GM23248 (cell line): ENCODE data around the gene SNUPN. TPM values are rescaled to one million over a fixed set of nuclear protein-coding genes. Genes with fewer than 3 reads are reported as not detected.

Source experiments
- DNase-seq: peaks from one replicate; pipeline ENCODE4 v3.0.0-alpha.2; 2015
- H2AFZ ChIP-seq: fragments of 200-600 bp; sonication (generic); 2 replicates; pipeline ENCODE4 v1.6.1; 2016; ENCODE audit warnings: antibody characterized with exemption
- H3F3A ChIP-seq: fragments of 200-600 bp; sonication (generic); 2 replicates; pipeline ENCODE4 v1.6.1; 2016; ENCODE audit warnings: mild to moderate bottlenecking, antibody characterized with exemption, mixed run types; ENCODE audit not compliant: insufficient read depth
- H3K27ac ChIP-seq: fragments of 200-600 bp; sonication (generic); 2 replicates; pipeline ENCODE4 v1.5.1; 2016; ENCODE audit warnings: mild to moderate bottlenecking
- H3K27me3 ChIP-seq: fragments of 200-600 bp; sonication (generic); replicated peaks from 2 replicates; pipeline ENCODE4 v1.6.1; 2016; ENCODE audit warnings: mild to moderate bottlenecking; ENCODE audit not compliant: insufficient read depth
- H3K36me3 ChIP-seq: fragments of 200-600 bp; sonication (generic); 2 replicates; pipeline ENCODE4 v1.6.1; 2016; ENCODE audit warnings: low read depth, mild to moderate bottlenecking
- H3K4me1 ChIP-seq: fragments of 200-600 bp; sonication (generic); 2 replicates; pipeline ENCODE4 v1.6.1; 2016; ENCODE audit warnings: mild to moderate bottlenecking; ENCODE audit not compliant: insufficient read depth
- H3K4me2 ChIP-seq: fragments of 200-600 bp; sonication (generic); one replicate; pipeline ENCODE4 v1.6.1; 2016; ENCODE audit warnings: mild to moderate bottlenecking; ENCODE audit not compliant: unreplicated experiment
- H3K4me3 ChIP-seq: fragments of 200-600 bp; sonication (generic); 2 replicates; pipeline ENCODE4 v1.5.1; 2016; ENCODE audit warnings: mild to moderate bottlenecking
- H3K79me2 ChIP-seq: fragments of 200-600 bp; sonication (generic); 2 replicates; pipeline ENCODE4 v1.6.1; 2016; ENCODE audit warnings: mild to moderate bottlenecking; ENCODE audit not compliant: insufficient read depth
- H3K9ac ChIP-seq: fragments of 200-600 bp; sonication (generic); 2 replicates; pipeline ENCODE4 v1.6.1; 2016; ENCODE audit warnings: mild to moderate bottlenecking
- H3K9me2 ChIP-seq: fragments of 200-600 bp; sonication (generic); 2 replicates; pipeline ENCODE4 v1.6.1; 2016; ENCODE audit warnings: mixed run types, mild to moderate bottlenecking, moderate library complexity; ENCODE audit not compliant: insufficient read depth
- H3K9me3 ChIP-seq: fragments of 200-600 bp; sonication (generic); one replicate; pipeline ENCODE4 v1.6.1; 2017; ENCODE audit warnings: low read depth
- H4K20me1 ChIP-seq: fragments of 200-600 bp; sonication (generic); 2 replicates; pipeline ENCODE4 v1.6.0; 2016; ENCODE audit not compliant: insufficient read depth
- EZH2 ChIP-seq: fragments of 200-600 bp; sonication (generic); IDR thresholded peaks from 2 replicates; pipeline ENCODE4 v1.6.1; 2018; ENCODE audit warnings: antibody characterized with exemption, mild to moderate bottlenecking; ENCODE audit not compliant: insufficient read depth, poor library complexity, severe bottlenecking
- EZH2phosphoT487 ChIP-seq: fragments of 200-600 bp; sonication (generic); IDR thresholded peaks from 2 replicates; pipeline ENCODE4 v1.6.1; 2018; ENCODE audit warnings: antibody characterized with exemption, moderate library complexity, mild to moderate bottlenecking, low read depth; ENCODE audit not compliant: insufficient read depth
- WGBS, 2 experiments: methylation state at CpG; one replicate each; pipeline ENCODE4 v1.1.6; 2015 to 2017; ENCODE audit warnings: low lambda C conversion rate in 2 of 2, low coverage in 1 of 2; ENCODE audit errors: missing lambda C conversion rate in 2 of 2; 5-methylcytosine and 5-hydroxymethylcytosine counted together
- in situ Hi-C: fragments of 300-500 bp; cut with MboI; formaldehyde crosslinking; loops from 2 replicates; pipeline ENCODE4 v1.15.0; 2020
- polyA plus RNA-seq: library from polyadenylated mRNA; unstranded; fragments of >200 nt; fragmentation: Nextera tagmentation; extraction: Ambion mirVana; gene quantifications from 2 replicates; pipeline ENCODE4 v1.2.1, GENCODE V29; 2016
- total RNA-seq: library from RNA; depleted of rRNA; stranded (reverse); fragments of >200 nt; shearing (Covaris generic); gene quantifications from 2 replicates; pipeline ENCODE4 v1.2.3, GENCODE V29; 2014

SNUPN gene
- total and polyA plus RNA-seq, 2 experiments from 2014 or later: 33.5 to 38.0 TPM

DNA sequence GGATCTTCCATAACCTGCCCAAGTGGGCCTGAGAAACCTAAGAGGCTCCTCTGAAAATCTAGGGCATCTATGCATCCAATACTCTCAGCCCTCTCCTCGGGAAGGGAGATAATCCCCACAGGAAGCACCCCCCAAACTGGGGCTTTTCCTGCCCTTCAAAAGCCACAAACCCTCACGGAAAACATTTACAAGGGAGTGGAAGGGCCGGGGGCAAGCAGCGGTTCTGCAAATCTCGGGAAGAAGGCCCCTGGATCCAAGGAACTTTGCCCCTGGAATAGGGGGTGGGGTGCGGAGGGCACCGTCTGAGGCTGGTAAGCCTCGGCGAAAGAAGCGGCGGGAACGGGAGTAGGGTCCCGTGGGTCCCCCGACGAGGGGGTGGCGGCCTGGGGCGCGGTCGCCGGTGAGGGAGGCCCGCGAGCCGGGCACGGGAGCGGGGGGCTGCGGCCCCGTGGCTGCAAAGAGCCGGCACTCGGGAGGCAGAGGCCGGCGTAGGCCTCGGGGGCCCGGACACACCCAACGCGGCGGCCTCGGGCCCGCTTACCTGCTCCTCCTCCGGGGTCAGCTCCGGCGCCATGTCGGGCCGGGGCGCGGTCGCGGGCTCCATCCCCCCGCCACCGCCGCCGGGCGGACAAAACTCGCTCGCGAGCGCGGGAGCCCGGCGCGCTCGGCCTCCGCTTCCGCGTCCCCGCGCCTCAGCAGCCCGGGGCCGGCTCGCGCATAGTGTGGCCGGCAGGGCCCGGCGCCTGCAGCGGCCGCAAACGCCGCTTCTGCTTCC, 47.2 kb downstream of the SNUPN start:
- peak overlapping the region; percentile 87 for H3K4me3 ChIP-seq
- peak overlapping the region; percentile 92 for H3K4me2 ChIP-seq
- no peaks in the 10 kb centered on the region for H3K9me3 ChIP-seq
- no peaks in the 10 kb centered on the region for H3K27me3 ChIP-seq
- 0 to 1% methylated on average over 57 to 69 of the region's 77 CpGs for WGBS, 2 experiments
- peak overlapping the region; percentile 94 for H3K9ac ChIP-seq
- H3K27ac ChIP-seq: peak overlapping the region; percentile 76
- 0 out of 2 replicates have a peak, but pooled peaks cover 9% of the 10 kb centered on the region for H4K20me1 ChIP-seq
- H3F3A ChIP-seq: peaks cover 20% of the 10 kb centered on the region
- peaks cover 48% of the 10 kb centered on the region for H3K79me2 ChIP-seq
- H3K4me1 ChIP-seq: peaks cover 13% of the 10 kb centered on the region
- peak; percentile 68 for DNase-seq
- in situ Hi-C loops: no loop called here
- no peaks in the 10 kb centered on the region for H3K9me2 ChIP-seq
- peak overlapping the region; percentile 81 for H2AFZ ChIP-seq
- H3K36me3 ChIP-seq: no peaks in the 10 kb centered on the region
- no peak for TF ChIP-seq EZH2phosphoT487
- TF ChIP-seq EZH2: no peak

DNA sequence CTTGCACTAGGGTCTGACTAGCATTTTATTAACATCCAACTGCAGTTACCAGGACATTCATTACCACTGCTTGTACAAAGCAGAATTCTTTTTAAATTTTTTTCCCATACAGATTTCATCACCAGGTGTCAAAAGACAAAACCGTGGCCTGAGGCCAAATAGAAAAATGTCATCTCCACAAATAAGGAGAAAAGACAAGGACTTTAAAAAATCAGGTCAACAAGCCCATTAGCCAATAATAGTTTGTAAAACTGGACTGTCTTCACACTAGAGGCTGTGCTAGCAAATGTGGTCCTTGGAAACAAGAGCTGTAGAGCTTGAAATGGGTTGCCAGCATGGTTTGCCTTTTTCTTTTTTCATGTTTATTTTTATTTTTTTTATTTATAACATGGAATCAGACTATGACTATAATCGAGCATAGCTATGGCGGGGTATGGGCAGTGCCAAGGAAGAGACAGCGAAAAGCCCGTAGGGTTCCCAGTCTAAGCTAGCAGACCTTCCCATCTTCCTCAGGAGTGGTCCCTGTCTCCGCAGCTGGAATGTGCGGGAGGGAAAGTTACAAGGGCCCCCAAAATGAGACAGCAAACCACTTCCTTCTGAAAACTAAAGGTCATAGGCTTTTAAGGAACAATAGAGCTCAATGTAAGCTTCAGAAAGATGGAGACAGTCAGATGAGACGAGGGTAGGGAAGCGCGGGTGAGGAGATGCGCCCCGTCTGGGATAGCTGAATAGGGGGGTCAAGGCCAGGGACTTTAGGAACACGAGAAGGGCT, 47.9 kb downstream of the SNUPN start:
- H3K27ac ChIP-seq: peak overlapping the region; percentile 76
- peaks cover 21% of the 10 kb centered on the region for H3K4me1 ChIP-seq
- peaks cover 56% of the 10 kb centered on the region for H3K79me2 ChIP-seq
- H3K36me3 ChIP-seq: no peaks in the 10 kb centered on the region
- peaks cover 24% of the 10 kb centered on the region for H3F3A ChIP-seq
- H3K4me2 ChIP-seq: peak overlapping the region; percentile 92
- DNase-seq: peak; percentile 51
- in situ Hi-C loops: no loop called here
- peak overlapping the region; percentile 87 for H3K4me3 ChIP-seq
- H3K9ac ChIP-seq: peak overlapping the region; percentile 94
- WGBS, 2 experiments: 2% methylated on average over 13 of the region's 13 CpGs
- TF ChIP-seq EZH2phosphoT487 (no peak), EZH2 (no peak)
- no peaks in the 10 kb centered on the region for H3K9me2 ChIP-seq
- H4K20me1 ChIP-seq: 0 out of 2 replicates have a peak, but pooled peaks cover 9% of the 10 kb centered on the region
- no peaks in the 10 kb centered on the region for H3K27me3 ChIP-seq
- H3K9me3 ChIP-seq: no peaks in the 10 kb centered on the region
- H2AFZ ChIP-seq: peak overlapping the region; percentile 81

DNA sequence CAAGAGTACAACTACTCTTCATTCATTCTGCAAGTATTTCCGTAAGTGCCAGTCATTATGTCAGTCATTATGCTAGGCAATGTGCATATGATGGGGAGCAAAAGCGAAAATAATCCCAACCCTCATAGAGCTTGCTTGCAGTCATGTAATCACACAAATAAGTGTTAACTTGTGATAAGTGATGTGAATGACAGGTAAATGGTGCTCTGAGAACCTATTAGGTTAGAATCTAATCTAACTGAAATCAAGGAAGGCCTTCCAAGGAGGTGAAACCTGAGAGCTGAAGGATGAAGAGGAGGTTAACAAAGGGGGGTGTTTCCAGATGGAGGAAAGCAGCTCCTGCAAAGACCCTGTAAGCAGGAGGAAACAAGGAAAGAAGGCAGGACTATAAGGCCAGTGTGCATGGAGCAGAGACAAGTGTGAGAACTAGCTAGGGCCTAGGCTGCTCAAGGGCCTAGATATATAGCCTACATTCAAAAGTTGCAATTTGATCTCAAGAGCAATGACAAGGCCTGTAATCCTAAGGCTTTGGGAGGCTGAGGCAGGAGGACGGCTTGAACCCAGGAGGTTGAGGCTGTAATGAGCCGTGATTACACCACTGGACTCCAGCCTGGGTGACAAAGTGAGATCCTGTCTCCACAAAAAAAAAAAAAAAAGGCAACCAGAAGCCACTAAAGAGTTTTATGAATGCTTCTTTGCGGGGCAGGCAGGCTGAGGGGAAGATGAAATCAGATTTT, 51.7 kb downstream of the SNUPN start:
- Histone ChIP-seq H3K9ac (no peak overlapping the region), H3K79me2 (peaks cover 94% of the 10 kb centered on the region), H3K4me2 (no peak overlapping the region), H3F3A (peaks cover 23% of the 10 kb centered on the region), H2AFZ (no peak overlapping the region), H3K27me3 (no peaks in the 10 kb centered on the region), H4K20me1 (0 out of 2 replicates have a peak, but pooled peaks cover 9% of the 10 kb centered on the region), H3K9me2 (no peaks in the 10 kb centered on the region), H3K27ac (peak overlapping the region; percentile 46; the same call in 1 of the 2 replicates), H3K36me3 (no peaks in the 10 kb centered on the region), H3K4me1 (peaks cover 31% of the 10 kb centered on the region), H3K4me3 (no peak overlapping the region), H3K9me3 (no peaks in the 10 kb centered on the region)
- TF ChIP-seq EZH2 (no peak), EZH2phosphoT487 (no peak)
- no peak for DNase-seq
- whole genome bisulfite sequencing, 2 experiments: 90 to 96% methylated on average over 5 of the region's 5 CpGs
- in situ Hi-C loops: no loop called here
